ENCODE measurements around the gene TMIGD2.
A peak's percentile ranks its signal among the peaks of the same experiment; 100 is the strongest.
"Not testable (repeated sequence)": the region's sequence is repeated elsewhere in the genome, so short reads cannot be mapped to it uniquely, and the experiment has no call there.

TMIGD2 gene, protein sequence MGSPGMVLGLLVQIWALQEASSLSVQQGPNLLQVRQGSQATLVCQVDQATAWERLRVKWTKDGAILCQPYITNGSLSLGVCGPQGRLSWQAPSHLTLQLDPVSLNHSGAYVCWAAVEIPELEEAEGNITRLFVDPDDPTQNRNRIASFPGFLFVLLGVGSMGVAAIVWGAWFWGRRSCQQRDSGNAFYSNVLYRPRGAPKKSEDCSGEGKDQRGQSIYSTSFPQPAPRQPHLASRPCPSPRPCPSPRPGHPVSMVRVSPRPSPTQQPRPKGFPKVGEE

DNA sequence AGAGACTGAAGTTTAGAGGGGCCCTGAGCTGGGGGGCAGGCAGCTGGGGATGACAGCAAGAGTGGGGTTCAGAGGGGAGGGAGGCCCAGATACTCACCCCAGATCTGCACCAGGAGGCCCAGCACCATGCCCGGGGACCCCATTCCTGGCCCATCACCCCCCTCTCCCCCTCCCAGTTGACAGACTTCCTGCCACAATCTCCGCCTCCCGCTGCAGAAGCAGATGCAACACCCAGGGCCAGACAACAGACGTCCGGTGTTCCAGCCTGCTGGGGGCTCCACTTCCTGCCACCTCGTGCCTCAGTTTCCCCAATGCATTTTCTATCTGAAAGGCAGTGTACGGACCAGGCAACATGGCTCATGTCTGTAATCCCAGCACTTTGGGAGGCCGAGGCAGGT lies at the start of gene TMIGD2:
TMIGD2 (minus strand) TSS at position 147 of the 398 bp plus-strand sequence; CDS start at position 143, 4 bp downstream.
- DNase-seq, result no peak

DNA sequence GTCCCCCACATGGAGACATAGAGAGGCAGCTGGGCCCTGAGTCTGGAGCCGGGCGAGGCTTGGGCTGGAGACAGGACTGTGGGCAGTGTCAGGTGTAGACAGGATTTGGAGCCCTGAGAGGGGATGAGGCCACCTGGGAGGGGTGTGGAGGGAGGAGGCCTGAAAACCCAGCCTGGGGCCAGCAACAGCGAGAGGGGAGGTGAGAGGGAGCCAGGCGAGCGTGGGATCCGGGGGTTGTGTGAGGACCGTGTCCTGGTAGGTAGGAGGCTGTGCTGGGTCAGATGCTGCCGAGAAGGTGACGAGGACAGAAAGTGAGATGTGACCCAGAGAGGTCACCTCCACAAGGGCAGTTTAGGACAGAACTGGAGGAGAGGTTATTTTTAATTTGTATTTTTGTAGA lies 48.5 kb upstream of the TMIGD2 start:
- no peak for DNase-seq

GRCh38 chr19:4350111-4350510 lies 47.9 kb upstream of the TMIGD2 start:
- DNase-seq, result no peak

- DNase-seq, result not testable (repeated sequence)
Observed at GRCh38 chr19:4349225-4349624, 47.0 kb upstream of the TMIGD2 start.

DNA sequence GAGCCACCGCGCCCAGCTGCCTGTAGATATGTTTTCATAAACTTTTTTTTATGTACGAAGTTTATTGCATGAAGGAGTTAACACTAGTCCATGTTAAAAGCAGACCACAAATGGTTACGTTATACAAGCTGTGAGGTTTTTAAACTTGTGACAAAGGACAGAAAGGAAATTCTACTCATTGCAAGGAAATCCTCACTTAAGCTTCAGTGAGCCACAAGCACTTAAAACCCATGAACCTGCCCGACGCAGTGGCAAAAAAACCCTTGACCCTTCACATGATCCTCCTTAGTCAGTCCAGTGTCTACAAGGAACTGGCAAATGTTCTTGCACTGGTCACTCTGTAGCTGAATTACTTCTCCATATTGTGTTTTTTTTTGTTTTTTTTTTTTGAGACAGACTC lies 45.3 kb upstream of the TMIGD2 start:
- no peak for DNase-seq

GRCh38 chr19:4346020-4346383 lies 43.8 kb upstream of the TMIGD2 start:
- DNase-seq, result no peak

- DNase-seq, result no peak
Observed at GRCh38 chr19:4345342-4346019, 43.3 kb upstream of the TMIGD2 start.

DNA sequence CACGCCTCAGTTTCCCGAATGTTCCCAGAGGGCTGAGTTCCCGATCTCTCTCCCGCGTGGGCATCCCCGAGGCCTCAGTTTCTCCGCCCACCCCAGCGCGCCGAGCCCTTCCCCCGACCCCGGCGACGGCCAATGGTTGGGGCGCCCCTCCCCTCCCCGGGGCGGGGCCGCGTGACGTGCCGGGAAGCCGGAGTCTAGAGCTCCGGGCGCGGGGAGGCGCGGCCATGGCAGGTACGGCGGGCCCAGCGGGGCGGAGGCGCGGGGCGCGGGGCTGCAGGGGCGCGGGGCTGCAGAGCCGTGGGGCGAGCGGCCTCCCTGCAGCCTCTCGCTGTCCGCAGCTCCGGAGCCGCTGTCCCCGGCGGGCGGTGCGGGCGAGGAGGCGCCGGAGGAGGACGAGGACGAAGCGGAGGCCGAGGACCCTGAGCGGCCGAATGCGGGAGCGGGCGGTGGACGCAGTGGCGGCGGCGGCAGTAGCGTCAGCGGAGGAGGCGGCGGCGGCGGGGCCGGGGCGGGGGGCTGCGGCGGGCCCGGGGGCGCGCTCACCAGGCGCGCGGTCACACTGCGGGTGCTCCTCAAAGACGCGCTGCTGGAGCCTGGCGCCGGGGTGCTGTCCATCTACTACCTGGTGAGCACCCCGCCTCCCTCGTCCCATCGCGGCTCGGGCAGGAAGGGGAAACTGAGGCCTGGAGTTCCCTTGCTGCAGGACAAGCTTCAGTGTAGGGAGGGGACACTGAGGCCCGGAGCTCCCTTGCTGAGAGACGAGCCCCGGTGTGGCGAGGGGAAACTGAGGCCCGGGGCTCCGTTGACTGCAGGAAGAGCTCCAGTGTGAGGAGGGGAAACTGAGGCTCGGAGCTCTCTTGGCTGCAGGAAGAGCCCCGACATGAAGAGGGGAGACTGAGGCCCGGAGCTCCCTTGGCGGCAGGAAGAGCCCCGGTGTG lies 41.5 kb upstream of the TMIGD2 start, which contains the start of gene MPND:
MPND (plus strand) TSS at position 193 of the 938 bp plus-strand sequence; CDS start at position 225, 32 bp downstream.
- peak; percentile 40 for DNase-seq

DNA sequence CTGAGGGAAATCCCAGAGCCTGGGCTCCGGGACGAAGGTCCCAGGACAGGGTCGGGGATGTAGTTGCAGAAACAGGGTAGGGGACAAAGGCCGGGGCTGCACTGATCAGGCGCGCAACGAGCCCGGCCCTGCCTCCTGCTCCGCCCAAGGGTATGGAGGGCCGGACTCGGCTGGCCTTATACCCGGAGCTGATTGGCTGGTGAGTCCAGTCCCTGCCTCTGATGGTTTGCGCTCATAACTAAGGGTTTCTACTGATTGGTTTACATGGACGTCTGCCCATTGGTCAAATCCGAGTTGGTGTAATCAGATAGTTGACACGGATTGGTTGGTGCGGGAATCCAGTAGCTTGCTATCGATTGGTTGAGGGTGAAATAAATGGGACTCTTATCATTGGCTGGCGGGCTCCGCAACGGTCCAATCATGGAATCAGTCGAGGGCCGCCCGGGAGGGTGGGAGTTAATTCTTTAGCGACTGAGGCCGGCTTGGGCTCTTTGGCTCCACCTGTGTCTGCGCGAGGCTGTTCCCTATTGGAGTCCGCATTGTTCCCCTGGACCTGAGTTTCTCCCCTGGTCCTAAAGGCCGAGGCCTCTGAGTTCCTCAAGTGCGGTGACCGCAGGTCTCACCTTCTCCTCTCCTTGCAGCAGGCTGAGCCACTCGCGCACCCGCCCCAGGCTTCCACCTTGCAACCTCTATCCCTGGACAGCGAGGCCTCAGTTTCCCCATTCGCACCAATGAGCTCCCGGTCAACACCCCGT lies 40.6 kb upstream of the TMIGD2 start:
- peak; percentile 98 for DNase-seq

DNA sequence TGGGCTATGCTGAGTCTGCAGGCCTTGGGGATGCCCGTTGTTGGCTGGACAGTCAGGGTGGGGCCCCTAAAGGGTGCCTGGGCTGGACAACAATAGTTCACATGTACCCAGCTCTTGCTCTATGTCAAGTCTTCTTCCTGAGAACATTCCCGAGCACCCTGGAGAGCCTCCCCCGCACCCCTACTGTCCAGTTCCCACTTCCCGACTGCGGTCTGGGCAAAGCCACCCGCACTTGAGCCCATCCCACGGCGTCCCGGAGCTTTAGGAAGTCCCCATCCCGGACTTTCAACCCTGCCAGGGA lies 40.1 kb upstream of the TMIGD2 start:
- no peak for DNase-seq

DNA sequence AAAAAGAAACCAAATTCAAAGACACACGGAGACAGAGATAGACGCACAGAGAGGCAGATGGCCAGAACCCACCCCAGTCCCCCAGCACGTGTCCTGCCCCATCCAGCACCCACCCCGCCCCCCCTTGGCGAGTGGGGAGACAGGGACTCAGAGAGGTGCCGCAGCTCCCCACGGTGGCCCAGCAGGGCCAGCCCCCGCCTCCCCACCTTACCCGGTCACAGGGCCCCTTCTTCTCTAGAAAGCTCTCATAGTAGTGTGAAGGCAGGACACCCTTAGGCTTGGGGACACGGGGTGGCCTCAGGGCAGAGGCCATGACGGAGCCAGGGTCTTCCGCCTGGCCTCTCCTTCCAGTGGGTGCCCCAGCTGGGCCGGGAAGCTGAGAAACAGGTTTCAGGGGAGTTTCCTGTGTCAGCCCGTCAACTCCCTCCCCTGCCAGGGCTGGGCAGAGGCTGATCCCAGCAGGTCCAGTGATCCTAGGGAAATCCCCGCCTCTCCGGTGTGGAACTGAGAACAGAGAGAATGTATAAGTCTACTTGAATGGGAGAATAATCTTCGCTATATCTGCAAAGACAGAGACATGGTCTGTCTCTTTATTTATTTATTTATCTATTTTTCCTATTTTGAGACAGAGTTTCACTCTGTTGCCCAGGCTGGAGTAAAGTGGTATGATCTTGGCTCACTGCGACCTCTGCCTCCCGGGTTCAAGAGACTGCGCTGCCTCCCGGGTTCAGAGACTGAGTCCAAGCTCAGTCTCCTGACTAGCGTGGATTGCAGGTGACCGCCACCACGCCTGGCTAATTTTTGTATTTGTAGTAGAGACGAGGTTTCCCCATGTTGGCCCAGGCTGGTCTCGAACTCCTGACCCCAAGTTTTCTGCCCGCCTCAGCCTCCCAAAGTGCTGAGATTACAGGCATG lies 36.5 kb upstream of the TMIGD2 start, which contains the start of gene STAP2:
STAP2 (minus strand) TSS at position 387 of the 915 bp plus-strand sequence; CDS start at position 313, 74 bp downstream.
- no peak for DNase-seq

DNA sequence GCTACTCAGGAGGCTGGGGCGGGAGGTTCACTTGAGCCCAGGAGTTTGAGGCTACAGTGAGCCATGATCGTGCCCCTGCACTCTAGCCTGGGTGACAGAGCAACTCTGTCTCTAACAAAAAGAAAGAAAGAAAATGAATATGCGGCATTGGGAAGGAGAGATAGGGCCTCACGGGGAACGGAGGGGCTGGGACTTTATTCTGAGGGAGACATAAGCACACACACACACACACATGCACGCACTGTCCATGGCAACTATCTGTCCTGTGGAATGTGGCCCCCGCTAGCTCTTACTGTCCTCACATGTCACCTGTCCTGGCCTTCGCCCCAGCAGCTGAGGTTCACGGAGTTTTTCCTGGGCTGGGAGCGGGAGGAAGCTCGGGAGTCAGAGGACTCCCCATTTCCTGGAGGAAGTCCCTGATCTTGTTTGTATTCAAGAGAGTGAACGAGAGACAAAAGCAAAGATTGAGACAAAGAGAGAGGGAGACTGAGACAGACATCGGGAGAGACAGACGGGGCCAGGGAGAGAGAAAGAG lies 35.8 kb upstream of the TMIGD2 start:
- DNase-seq, result no peak

DNA sequence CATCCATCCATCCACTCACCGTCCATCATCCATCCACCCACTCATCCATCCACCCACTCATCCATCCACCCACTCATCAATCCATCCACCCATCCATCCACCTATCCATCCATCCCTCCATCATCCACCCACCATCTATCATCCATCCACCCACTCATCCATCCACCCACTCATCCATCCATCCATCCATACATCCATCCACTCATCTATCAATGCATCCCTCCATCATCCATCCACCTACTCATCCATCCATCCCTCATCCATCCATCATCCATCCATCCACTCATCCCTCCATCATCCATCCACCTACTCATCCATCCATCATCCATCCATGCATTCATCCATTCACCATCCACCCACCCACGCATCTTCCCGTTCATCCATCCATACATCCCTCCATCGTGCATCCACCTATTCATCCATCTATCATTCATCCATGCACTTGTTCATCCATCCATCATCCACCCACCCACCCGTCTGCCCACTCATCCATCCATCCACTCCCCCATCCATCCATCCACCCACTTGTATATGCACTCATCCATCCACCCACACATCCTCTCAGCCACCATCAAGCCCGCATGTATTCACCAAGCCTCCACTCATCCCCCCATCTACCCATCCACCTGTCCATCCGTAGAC lies 32.9 kb upstream of the TMIGD2 start:
- no peak for DNase-seq

GRCh38 chr19:4329858-4330257 lies 27.7 kb upstream of the TMIGD2 start:
- DNase-seq, result no peak

- not testable (repeated sequence) for DNase-seq
Observed at GRCh38 chr19:4328991-4329681, 26.9 kb upstream of the TMIGD2 start.

GRCh38 chr19:4328243-4328990 lies 26.2 kb upstream of the TMIGD2 start:
- DNase-seq, result no peak

- no peak for DNase-seq
Observed at GRCh38 chr19:4327877-4328242, 25.7 kb upstream of the TMIGD2 start.

GRCh38 chr19:4327252-4327876 lies 25.2 kb upstream of the TMIGD2 start:
- no peak for DNase-seq

- DNase-seq, result no peak
Observed at GRCh38 chr19:4326837-4327251, 24.7 kb upstream of the TMIGD2 start.
